ENCODE measurements around the gene ARPP19.

DNA sequence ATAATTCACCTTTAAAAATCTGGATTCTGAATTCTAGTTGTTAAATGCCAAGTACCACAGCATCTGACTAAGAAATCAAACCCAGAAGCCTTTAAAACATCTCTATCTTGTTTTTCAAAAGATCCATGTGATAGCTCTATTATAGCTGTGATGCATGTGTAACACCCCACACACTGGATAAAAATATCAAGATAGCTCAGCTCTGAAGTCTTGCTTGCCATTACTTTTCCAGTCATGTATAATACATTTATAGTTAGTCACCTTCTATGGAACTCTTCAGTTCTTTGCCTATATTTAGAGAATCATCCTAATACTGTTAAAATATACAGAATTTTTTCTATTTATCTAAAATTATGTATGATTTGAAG is 11.6 kb downstream of the ARPP19 start:
- TF ChIP-seq, protein P1, sequence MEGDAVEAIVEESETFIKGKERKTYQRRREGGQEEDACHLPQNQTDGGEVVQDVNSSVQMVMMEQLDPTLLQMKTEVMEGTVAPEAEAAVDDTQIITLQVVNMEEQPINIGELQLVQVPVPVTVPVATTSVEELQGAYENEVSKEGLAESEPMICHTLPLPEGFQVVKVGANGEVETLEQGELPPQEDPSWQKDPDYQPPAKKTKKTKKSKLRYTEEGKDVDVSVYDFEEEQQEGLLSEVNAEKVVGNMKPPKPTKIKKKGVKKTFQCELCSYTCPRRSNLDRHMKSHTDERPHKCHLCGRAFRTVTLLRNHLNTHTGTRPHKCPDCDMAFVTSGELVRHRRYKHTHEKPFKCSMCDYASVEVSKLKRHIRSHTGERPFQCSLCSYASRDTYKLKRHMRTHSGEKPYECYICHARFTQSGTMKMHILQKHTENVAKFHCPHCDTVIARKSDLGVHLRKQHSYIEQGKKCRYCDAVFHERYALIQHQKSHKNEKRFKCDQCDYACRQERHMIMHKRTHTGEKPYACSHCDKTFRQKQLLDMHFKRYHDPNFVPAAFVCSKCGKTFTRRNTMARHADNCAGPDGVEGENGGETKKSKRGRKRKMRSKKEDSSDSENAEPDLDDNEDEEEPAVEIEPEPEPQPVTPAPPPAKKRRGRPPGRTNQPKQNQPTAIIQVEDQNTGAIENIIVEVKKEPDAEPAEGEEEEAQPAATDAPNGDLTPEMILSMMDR (conservative IDR thresholded peaks at IDR 0.05; ENCODE audit: low read length) = no peak
- no peak for TF ChIP-seq EZH2phosphoT487 (IDR thresholded peaks at IDR 0.05; ENCODE audit: borderline replicate concordance, low read depth, low read length)
